ENCODE results near the gene CELSR1.
"Not testable (repeated sequence)": the region's sequence is repeated elsewhere in the genome, so short reads cannot be mapped to it uniquely, and the experiment has no call there.

Gene CELSR1

DNA sequence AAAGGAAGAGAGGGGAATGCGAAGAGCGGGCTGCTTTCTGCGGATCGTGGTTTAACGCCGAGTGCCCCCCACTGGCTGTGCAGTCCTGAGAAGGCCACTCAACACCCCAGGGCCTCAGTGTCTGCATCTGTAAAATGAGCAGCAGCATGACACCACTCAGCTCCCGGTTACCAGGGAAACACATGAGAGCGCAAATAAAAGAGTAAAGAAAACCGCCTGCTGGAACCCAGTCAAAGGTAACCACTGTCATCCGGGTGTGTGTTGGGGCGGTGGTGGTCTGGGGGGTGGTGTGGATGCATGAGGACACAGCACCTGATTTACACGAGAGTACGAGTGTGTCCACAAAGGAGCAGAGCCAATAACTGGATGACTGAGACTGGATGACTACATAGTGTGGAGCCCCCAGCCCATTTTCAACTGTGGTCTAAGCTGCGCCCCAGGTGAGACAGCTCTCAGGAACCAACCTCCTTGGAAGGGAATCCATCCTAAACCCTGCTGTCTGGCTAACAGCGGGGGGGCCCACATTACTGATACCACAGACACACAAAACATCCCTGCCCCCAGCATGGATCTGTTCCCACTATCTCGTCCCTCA is 5.7 kb downstream of the CELSR1 start:
- no peak for DNase-seq

DNA sequence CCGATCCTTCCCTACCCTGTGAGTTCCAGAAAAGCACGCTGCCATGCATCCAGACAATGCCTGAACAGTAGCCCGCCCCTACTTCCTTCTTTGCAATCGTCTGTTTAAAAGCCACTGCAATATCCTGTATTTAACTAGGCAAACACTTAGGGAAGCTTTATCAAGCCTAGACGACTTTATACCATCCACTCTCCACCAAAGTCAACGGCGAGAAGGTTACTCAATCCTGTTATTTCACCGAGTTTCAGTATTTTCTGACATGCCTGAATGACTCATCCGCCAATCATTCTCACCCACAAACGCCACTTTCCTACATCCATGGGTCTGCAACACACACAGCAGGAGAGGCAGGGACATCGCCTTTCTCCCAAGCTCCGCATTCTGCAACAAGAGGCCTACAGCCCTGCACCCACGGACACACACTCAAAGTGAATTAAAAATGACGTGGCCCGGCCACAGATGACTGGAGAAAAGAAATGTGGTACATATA is 9.3 kb downstream of the CELSR1 start:
- DNase-seq = no peak

- DNase-seq = no peak
These were observed 11.1 kb downstream of the CELSR1 start for GRCh38 chr22:46526244-46526839.

- no peak for DNase-seq
These were observed 11.8 kb downstream of the CELSR1 start for GRCh38 chr22:46525389-46526243.

DNA sequence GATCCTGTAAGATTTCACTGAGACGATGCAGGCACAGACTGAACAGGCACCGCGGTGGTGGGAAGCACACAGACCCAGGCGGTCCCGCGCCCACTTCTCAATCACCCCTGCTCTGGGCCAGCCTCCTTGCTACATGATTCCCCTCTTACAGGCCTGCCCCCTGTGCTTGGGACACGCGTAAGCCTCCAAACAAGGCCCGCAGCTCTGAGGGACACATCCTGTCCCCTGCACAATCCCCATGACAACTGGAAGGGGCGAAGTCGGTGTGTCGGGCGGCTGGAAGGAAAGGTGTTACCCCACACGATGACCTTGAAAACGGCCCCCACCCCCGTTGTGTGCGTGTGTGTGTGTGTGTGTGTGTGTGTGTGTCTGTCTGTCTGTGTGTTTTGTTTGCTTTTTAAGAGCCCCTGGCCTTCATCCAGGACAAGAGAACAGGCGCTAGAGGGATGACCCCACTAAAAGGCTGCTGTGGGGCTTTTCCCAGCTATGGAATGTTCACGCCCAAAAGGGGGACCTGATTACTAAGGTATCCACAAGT is 13.1 kb downstream of the CELSR1 start:
- DNase-seq = no peak

GRCh38 chr22:46522797-46523196 is 14.6 kb downstream of the CELSR1 start:
- DNase-seq = no peak

GRCh38 chr22:46521994-46522393 is 15.4 kb downstream of the CELSR1 start:
- DNase-seq = no peak

GRCh38 chr22:46520880-46521279 is 16.5 kb downstream of the CELSR1 start:
- no peak for DNase-seq

DNA sequence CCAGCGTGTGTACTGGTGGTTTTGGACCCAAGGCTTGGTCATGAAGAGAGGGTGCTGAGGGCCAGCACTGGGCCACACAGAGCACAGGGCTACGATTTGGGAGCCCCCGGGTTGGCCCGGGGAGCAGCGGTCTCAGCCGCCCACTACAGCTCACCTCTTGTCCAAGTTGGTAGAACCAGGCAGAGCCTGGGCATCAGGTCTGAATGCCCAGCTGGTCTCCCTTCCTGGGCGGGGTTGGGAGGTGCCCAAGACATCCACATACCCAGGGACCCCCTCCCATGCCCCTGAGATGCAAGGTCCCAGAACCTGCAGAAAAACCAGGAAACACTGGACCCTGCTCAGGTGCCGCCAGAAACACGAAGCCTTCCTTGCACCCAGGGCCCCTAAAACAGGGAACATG is 18.0 kb downstream of the CELSR1 start:
- DNase-seq = no peak

- DNase-seq = no peak
These were observed 18.7 kb downstream of the CELSR1 start for GRCh38 chr22:46518542-46519325.

DNA sequence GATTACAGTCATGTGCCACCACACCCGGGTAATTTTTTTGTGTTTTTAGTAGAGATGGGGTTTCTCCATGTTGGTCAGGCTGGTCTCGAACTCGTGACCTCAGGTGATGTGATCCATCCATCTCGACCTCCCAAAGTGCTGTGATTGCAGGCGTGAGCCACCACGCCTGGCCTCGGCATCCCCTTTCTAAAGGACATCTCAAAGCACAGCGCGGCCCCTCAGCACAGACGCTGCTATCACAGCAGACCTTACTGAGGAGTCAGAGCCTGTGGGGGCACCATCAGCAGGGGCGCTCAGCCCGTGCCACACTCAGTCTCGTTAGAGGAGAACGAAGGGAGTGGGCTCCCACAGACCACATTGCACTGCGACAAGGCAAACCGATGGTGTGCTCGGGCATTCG is 19.4 kb downstream of the CELSR1 start:
- DNase-seq = no peak

DNA sequence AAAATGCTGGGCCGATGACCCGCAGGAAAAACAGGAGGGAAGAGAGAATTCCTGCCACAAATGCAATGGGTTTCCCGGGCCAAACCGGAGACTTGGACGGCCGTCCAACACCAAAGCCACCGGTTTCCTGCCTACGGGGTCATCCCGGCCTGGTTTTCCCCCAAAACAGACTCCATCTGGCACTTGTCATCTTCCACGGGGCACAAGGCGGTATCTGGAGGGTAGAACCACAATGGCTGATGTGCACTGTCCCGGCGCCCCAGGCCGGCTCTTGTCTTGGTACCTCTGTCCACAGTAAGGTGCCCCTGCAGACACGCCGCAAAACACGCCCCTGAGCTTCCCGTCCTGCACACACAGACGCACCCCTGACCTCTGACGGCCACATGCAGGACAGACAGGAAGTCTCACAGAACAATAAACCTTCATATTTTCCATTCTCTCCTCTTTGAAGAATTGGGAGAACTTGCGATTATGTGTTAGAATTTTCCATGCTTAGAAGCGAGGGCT is 20.1 kb downstream of the CELSR1 start:
- no peak for DNase-seq

DNA sequence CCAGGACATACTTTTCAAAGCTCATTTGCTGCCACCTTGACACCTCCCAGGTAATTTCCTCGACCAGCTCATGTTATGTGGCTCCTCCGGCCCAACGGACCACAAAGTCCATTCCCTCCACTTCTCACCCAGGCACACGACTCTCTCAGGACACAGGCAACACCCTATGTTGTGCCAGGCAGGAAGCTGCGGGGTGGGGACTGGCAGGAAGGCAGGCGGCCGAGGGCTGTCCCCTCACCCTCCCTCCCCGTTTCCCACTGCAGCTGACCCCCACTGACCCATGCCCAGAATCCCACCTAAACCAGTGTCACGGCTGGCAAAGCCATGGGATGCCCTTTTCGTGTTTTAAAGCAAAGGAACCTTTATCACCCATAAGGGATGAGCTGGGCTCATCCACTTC is 20.8 kb downstream of the CELSR1 start:
- DNase-seq = no peak

DNA sequence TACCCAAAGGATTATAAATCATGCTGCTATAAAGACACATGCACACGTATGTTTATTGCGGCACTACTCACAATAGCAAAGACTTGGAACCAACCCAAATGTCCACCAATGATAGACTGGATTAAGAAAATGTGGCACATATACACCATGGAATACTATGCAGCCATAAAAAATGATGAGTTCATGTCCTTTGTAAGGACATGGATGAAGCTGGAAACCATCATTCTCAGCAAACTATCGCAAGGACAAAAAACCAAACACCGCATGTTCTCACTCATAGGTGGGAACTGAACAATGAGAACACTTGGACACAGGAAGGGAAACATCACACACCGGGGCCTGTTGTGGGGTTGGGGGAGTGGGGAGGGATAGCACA is 21.3 kb downstream of the CELSR1 start:
- DNase-seq = not testable (repeated sequence)

DNA sequence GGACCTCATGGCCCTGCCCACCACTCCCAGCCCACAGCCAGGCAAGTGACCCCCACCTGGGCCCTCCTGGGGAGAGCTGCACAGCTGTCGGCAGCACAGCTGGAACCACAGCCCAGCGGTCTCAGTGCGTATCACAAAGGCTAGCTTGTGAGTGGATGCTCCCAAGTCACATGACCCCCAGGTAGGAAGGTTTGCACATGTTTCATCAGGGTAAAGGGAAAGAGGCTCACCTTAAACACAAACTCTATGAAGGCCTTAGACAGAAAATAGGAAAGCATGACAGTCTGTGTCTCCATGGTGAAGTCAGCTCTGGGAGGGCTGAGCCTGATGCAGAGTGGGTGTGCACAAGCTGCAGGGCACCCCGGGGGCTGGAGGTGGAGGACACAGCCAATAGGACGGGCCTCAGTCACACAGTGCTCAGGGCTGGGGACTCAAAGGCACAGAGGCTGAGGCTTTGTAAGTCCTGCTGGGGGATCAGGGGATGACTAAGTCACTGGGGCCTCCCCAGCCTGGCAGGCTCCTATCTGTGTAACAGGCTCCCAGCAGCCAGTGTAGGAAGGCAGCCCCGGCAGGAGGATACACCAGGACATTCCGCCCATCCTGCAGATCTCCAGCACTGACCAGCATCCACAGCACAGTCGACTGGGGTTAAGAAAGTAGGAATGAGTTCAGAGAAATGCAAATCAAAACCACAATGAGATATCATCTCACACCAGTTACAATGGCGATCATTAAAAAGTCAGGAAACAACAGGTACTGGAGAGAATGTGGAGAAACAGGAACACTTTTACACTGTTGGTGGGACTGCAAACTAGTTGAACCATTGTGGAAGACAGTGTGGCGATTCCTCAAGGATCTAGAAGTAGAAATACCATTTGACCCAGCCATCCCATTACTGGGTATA is 22.0 kb downstream of the CELSR1 start:
- no peak for DNase-seq

- no peak for DNase-seq
These were observed 22.7 kb downstream of the CELSR1 start for GRCh38 chr22:46514592-46515207.

- DNase-seq = no peak
These were observed 23.4 kb downstream of the CELSR1 start for GRCh38 chr22:46513908-46514550.

- DNase-seq = no peak
These were observed 24.7 kb downstream of the CELSR1 start for GRCh38 chr22:46512683-46513082.

- no peak for DNase-seq
These were observed 25.4 kb downstream of the CELSR1 start for GRCh38 chr22:46512039-46512370.

GRCh38 chr22:46511151-46512038 is 26.0 kb downstream of the CELSR1 start:
- no peak for DNase-seq
